Activated CD4-positive, alpha-beta T cell treated with anti-CD3 and anti-CD28 coated beads, Interleukin-2, Interleukin-4, amounts not matched to agents 100 ng/mL and 50 ng/mL, durations not matched to agents 16 hours and 8 hours (primary cell): ENCODE data around the gene DENND2A.
"Not testable (repeated sequence)": the region's sequence is repeated elsewhere in the genome, so short reads cannot be mapped to it uniquely, and the experiment has no call there.

Experiments used
- DNase-seq: peaks from one replicate; pipeline ENCODE4 v3.0.0-alpha.2; 2020; ENCODE audit warnings: low spot score

The DENND2A gene

DNA sequence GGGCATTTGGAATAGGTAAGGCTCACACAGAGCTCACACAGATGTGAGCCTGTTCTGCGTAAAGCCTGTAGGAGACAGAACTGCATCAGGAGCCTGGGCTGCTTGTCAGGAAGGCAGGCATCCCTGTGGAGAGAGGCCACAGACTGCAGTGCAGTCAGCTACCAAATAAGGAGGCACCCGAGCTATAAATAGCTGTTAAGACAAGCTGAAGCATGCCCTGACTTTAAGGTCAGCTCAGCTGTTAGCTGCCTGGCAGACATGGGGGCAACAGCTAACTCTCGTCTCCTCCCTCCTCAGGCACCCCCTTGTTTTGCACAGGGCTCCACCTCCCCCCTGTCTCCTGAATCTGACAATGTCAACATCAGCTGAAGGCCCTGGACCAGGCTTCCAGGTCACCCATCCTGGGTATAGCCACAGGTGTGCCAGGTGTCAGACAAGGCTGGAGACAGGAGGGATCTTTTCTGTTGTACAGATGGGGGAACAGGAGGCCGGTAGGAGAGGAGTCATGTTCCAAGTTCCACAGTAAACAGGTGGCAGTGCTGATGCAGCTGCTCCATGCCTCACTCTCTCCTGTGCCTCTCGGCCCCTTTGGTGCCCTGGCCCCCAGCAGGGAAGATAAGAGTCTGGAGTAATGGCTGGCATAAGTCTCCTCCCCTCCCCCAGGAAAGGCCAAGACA lies 133.7 kb downstream of the DENND2A start:
- no peak for DNase-seq

DNA sequence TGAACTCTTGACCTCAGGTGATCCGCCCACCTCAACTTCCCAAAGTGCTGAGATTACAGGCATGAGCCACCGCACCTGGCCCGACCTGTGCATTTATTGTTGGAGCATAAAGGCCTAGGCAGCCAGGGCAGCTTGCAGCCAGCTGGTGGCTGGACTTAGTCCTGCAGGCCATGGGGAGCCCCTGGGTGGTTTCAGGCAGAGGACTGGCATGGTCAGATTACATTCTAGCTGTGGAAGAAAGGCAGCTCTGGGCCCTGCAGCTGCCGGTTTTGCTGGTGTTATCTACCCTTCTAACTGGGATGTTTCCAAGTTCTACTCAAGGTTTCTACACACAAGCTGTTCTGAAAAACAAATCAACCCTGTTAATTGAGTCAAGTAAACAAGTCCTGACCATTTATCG lies 138.6 kb downstream of the DENND2A start:
- no peak for DNase-seq

DNA sequence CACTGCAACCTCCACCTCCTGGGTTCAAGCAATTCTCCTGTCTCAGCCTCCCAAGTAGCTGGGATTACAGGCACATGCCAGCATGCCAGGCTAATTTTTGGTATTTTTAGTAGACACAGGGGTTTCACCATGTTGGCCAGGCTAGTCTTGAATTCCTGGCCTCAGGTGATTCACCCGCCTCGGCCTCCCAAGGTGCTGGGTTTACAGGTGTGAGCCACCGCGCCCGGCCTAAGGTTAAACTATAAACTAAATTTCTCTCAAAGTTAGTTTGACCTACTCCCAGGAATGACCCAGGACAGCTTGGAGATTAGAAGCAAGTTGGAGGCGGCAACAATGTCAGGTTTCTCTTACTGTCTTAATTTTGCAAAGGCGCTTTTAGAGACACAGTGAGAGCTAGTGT lies 142.8 kb downstream of the DENND2A start:
- DNase-seq: not testable (repeated sequence)

DNA sequence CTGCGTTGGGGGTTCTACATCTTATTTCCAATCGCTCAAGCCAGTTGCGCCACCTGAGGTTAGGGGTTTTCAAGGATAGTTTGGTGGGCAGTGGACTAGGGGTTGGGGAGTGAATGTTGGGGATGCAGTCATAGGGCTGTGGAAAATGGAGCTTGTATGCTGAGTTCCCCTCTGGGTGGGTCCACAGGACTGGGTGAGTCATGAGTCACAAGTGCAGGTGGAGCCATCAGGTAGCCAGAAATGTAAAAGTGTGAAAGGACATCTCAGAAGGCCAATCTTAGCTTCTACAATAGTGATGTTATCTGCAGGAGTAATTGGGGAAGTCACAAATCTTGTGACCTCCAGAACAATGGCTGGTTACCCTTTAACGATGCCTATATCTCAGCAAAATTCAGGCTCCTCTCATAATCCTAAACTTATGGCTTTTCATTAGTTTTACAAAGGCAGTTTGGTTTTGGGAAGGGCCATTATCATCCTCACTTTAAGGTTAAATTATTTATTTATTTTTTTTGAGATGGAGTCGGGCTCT lies 143.3 kb downstream of the DENND2A start:
- DNase-seq: no peak

GRCh38 chr7:140495514-140496097 lies 145.0 kb downstream of the DENND2A start:
- DNase-seq: no peak

DNA sequence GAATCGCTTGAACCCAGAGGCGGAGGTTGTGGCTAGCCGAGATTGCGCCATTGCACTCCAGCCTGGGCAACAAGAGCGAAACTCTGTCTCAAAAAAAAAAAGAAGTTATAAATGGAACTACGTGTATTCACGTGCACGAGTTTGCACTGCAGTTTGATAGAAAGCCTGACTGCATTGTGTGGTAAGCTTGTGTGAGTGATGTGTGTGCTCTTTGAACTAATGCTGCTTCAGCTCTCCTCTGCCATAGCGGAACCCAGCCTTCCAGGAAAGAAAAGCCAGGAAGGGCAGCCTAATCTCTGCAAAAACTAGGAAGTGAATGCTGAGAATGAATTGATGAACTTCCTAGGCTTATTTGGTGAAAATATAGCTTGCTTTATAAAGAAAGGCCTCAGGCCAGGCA lies 145.7 kb downstream of the DENND2A start:
- DNase-seq: no peak

DNA sequence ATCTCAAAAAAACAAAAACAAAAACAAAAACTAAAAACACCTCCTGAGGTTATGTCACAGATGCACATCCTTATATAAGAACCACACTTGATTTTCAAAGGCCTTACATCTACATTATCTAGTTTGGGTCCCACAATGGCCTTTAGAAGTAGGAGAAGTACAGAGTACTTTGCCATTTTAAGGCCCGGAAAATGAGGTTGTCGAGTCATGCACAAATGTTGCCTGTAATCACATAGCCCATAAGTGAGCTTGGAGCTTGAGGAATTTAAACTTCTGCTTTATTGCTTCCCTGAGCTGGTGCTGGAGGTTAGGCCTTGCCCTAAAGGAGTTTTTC lies 151.6 kb downstream of the DENND2A start:
- no peak for DNase-seq

DNA sequence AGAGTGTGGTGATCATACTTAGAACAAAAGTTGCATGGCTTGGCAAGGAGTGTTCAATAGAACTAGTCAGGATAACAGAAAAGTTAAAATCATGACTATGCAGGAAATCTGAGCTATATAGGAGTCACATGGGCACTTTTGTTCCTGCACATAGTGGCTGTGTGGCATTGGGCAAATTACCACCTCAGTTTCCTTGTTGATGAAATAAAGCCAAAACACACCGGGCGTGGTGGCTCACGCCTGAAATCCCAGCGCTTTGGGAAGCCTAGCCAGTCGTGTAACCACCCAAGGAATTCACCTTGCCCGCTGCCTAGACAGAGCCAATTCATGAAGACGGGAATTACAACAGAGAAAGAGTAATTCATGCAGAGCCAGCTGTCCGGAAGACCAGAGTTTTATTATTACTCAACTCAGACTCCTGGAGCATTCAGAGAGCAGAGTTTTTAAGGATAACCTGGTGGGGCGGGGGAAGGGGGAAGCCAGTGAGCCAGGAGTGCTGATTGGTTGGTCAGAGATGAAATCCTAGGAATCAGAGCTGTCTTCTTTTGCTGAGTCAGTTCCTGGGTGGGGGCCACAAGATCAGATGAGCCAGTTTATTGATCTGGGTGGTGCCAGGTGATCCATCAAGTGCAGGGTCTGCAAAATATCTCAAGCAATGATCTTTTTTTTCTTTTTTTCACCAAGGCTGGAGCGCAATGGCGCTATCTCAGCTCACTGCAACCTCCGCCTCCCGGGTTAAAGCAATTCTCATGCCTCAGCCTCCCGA lies 154.9 kb downstream of the DENND2A start:
- DNase-seq: peak; percentile 9

- no peak for DNase-seq
Observed at GRCh38 chr7:140484951-140485499, 155.6 kb downstream of the DENND2A start.

- DNase-seq: no peak
Observed at GRCh38 chr7:140484479-140484878, 156.1 kb downstream of the DENND2A start.

DNA sequence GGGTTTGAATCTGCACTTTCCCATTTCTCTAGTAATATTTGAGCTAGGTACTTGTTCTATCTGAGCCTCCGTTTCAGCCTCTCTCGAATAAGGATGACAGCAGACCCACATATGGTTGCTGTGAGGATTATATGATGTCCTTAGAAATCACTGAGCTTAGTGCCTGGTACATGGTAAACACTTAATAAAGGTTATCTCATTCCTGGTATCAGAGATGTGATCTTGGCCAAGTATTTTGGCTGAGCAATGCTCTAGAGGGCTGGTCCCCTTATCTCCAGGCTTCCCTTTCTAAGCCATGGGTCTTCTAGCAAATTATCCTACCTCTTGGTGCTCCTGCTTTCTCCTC lies 160.9 kb downstream of the DENND2A start:
- DNase-seq: no peak

GRCh38 chr7:140479062-140479738 lies 161.4 kb downstream of the DENND2A start, which contains the start of gene MKRN1:
Gene MKRN1 (minus strand): TSS chr7:140479505. CDS start chr7:140479344, 161 bp downstream.
- DNase-seq: peak; percentile 95

DNA sequence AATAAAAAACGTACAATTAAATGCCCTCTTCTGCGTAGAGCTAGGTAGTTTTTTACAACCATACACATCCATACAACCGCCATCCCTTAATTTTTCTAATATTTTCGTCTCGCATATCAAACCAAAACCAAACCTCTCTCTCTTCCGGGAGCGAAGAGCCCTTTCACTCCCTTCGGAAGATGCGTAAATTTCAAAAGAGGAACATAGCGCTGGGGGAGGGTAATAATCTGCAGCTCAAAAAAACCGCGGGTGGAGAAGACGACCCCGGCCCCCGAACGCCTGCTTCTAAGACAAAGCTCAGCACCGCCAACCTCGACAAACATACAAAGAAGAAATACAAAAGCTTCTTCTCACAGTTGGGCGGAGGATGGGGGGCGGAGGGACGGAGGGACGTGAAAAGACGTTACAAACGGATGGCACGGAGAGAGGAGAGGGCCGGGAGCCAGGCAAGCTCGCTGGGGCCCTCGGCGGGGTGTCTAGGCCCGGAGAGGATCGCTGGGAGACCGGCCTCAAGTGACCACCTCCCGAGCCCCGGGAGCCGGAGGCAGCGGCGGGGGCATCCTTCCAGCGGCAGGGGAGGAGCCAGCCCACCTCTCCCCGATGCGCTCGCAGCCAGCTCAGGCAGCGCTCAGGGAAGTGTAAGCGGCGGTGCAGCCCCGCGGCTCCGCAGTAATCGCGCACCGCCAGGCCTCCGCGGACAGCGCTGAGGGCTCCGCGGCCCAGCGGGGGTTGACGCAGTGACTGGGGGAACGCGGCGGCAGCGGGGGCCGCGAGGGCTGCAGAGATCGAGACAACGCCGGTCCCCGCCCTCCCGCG lies 162.2 kb downstream of the DENND2A start:
- peak; percentile 39 for DNase-seq

DNA sequence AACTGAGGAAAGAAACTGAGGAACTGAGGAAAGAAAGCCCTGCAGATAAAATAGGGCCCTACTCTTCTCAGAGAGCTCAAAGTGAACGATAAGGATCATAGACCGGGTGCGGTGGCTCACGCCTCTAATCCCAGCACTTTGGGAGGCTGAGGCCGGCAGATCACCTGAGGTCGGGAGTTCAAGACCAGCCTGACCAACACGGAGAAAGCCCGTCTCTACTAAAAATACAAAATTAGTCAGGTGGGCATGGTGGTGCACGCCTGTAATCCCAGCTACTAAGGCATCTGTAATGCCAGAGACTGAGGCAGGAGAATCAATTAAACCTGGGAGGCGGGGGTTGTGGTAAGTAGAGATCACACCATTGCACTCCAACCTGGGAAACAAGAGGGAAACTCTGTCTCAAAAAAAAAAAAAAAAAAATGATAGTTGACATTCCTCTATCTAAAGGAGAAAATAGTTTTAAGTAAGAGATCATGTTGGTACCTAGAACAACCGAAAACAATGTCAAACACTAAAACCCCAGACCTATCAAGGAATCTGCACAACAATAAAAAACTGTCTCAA lies 163.8 kb downstream of the DENND2A start:
- DNase-seq: no peak

DNA sequence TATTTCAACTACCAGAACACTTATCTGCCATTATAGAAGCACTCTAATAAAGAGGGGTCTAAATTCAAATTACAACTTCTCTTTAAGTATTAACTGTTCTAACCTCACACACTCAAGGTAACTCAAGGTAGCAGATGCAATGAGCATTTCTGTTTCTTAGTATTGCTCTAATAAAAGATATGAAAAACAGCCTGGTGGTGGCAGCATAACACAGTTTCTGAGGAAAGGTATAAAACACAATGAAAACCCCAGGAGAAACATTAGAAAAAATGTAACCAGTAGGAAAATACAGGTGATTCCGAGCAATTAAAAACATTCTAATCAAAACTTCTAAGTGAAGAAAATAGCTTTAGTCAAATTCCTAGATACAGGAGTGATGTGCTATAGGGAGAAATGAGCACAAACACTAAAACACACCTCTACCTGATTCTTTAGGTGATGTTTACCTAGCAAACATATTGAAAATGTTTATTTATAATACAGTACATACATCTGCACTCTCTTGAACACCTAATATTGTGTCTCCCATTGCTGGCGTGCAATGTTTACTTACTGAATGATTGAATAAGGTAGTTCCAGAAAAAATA lies 164.8 kb downstream of the DENND2A start:
- peak; percentile 61 for DNase-seq
